SU-DHL-6 (cell line): ENCODE results near the gene KRT32.

ENCODE experiments used
- H2AFZ ChIP-seq: fragments of 200-600 bp; sonication (generic); 2 replicates; pipeline ENCODE4 v1.6.1; 2014; ENCODE audit warnings: low read depth, mild to moderate bottlenecking, moderate library complexity, mixed read lengths, antibody characterized with exemption, low read length; ENCODE audit not compliant: severe bottlenecking
- H3F3A ChIP-seq: fragments of 200-600 bp; shearing (Covaris generic); 2 replicates; pipeline ENCODE4 v1.6.0; 2016; ENCODE audit warnings: antibody characterized with exemption, mild to moderate bottlenecking; ENCODE audit not compliant: insufficient read depth
- H3K27ac ChIP-seq: fragments of 200-600 bp; sonication (generic); 2 replicates; pipeline ENCODE4 v1.5.1; 2016; ENCODE audit warnings: low read depth, mild to moderate bottlenecking, low read length, moderate library complexity, mixed read lengths
- H3K27me3 ChIP-seq: fragments of 200-600 bp; sonication (generic), shearing (Covaris generic); 2 replicates; pipeline ENCODE4 v1.6.0; 2014; ENCODE audit warnings: mild to moderate bottlenecking, low read length
- H3K36me3 ChIP-seq: fragments of 200-600 bp; sonication (generic); 2 replicates; pipeline ENCODE4 v1.6.1; 2014; ENCODE audit warnings: mild to moderate bottlenecking, low read length, mixed read lengths
- H3K4me2 ChIP-seq: fragments of 300-600, 200-600 bp; shearing (Covaris generic), sonication (generic); 2 replicates; pipeline ENCODE4 v1.6.0; 2014; ENCODE audit warnings: low read length, low read depth, mild to moderate bottlenecking; ENCODE audit not compliant: poor library complexity, severe bottlenecking
- H3K4me3 ChIP-seq: fragments of 200-600 bp; sonication (generic); 2 replicates; pipeline ENCODE4 v1.5.1; 2014; ENCODE audit warnings: antibody characterized with exemption, low read length, mild to moderate bottlenecking, mixed read lengths; ENCODE audit not compliant: insufficient read depth, poor library complexity, severe bottlenecking
- H3K79me2 ChIP-seq: fragments of 200-600 bp; sonication (generic); 2 replicates; pipeline ENCODE4 v1.6.1; 2014; ENCODE audit warnings: mild to moderate bottlenecking, low read length, moderate library complexity; ENCODE audit not compliant: insufficient read depth
- H3K9ac ChIP-seq: fragments of 200-600 bp; sonication (generic); 2 replicates; pipeline ENCODE4 v1.7.0; 2014; ENCODE audit warnings: mild to moderate bottlenecking, low read length
- H3K9me2 ChIP-seq: fragments of 200-600 bp; sonication (generic); replicated peaks from 2 replicates; pipeline ENCODE4 v1.6.1; 2014; ENCODE audit warnings: low read length; ENCODE audit not compliant: insufficient read depth
- H3K9me3 ChIP-seq: fragments of 200-600 bp; sonication (generic); 2 replicates; pipeline ENCODE4 v1.6.1; 2014; ENCODE audit warnings: low read length, mixed read lengths; ENCODE audit not compliant: insufficient read depth
- H4K20me1 ChIP-seq: fragments of 200-600 bp; sonication (generic); 2 replicates; pipeline ENCODE4 v1.6.1; 2014; ENCODE audit warnings: low read depth, mild to moderate bottlenecking, antibody characterized with exemption, low read length, moderate library complexity, mixed read lengths
- EZH2phosphoT487 ChIP-seq: fragments of 200-600 bp; sonication (generic), shearing (Covaris generic); conservative IDR thresholded peaks from 2 replicates; pipeline ENCODE4 v1.6.1; 2018; ENCODE audit warnings: mild to moderate bottlenecking, antibody characterized with exemption, low read length, moderate library complexity, mixed read lengths
- TF ChIP-seq, protein P1 (sequence below): fragments of 200-600 bp; sonication (generic); IDR thresholded peaks from one replicate; pipeline ENCODE4 v1.5.1; 2017; ENCODE audit warnings: antibody characterized with exemption, mild to moderate bottlenecking, low read length, moderate library complexity; ENCODE audit not compliant: insufficient read depth, poor library complexity, severe bottlenecking

Gene KRT32

DNA sequence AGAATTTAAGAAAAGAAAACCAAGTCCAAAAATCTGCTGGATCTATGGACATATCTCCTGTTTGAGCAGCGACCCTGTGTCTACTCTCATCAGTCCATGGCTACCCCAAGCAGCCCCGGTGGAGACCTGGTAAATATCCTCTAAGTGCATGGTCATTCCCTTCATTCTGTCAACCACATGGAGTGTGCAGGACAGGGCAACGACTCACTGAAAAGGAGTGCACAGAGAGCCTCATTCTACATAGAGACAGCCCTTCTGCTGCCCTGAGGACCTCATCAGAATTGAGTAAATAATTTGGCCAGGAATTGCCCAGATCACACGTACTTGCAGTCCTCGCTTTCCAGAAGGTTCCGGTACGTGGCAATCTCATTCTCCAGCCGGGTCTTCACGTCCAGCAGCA, 29.4 kb downstream of the KRT32 start:
- no peaks in the 10 kb centered on the region for H3K79me2 ChIP-seq
- no peaks in the 10 kb centered on the region for H3K9me3 ChIP-seq
- no peak overlapping the region for H3K4me3 ChIP-seq
- H3K4me2 ChIP-seq, result no peak overlapping the region
- no peak overlapping the region for H3K27ac ChIP-seq
- H3K9me2 ChIP-seq, result no peaks in the 10 kb centered on the region
- no peaks in the 10 kb centered on the region for H3K36me3 ChIP-seq
- H4K20me1 ChIP-seq, result no peaks in the 10 kb centered on the region
- no peaks in the 10 kb centered on the region for H3F3A ChIP-seq
- no peaks in the 10 kb centered on the region for H3K27me3 ChIP-seq
- H3K9ac ChIP-seq, result no peak overlapping the region
- TF ChIP-seq, protein P1, sequence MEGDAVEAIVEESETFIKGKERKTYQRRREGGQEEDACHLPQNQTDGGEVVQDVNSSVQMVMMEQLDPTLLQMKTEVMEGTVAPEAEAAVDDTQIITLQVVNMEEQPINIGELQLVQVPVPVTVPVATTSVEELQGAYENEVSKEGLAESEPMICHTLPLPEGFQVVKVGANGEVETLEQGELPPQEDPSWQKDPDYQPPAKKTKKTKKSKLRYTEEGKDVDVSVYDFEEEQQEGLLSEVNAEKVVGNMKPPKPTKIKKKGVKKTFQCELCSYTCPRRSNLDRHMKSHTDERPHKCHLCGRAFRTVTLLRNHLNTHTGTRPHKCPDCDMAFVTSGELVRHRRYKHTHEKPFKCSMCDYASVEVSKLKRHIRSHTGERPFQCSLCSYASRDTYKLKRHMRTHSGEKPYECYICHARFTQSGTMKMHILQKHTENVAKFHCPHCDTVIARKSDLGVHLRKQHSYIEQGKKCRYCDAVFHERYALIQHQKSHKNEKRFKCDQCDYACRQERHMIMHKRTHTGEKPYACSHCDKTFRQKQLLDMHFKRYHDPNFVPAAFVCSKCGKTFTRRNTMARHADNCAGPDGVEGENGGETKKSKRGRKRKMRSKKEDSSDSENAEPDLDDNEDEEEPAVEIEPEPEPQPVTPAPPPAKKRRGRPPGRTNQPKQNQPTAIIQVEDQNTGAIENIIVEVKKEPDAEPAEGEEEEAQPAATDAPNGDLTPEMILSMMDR, result no peak
- no peak for TF ChIP-seq EZH2phosphoT487
- no peak overlapping the region for H2AFZ ChIP-seq

DNA sequence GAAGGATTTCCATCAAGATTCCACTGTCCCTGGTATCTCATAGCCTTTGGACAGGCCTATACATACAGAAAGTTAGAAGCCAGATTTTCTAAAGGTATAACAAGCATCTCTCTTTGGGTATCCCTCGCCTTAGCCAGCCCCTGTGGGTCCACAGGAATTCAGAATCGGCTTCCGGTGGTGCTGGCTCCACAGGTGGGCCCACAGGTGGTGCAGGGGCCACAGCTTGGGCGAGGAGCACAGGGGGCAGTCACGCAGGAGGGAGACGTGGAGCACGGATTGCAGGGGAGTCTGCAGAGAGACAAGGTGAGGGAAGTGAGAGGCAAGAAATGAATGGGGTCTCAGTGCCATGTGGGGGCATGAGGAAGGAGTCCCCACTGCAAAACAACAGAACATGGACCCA, 29.9 kb downstream of the KRT32 start:
- no peak overlapping the region for H3K27ac ChIP-seq
- no peak overlapping the region for H3K4me2 ChIP-seq
- H2AFZ ChIP-seq, result no peak overlapping the region
- H3K27me3 ChIP-seq, result no peaks in the 10 kb centered on the region
- no peaks in the 10 kb centered on the region for H4K20me1 ChIP-seq
- no peak overlapping the region for H3K9ac ChIP-seq
- H3K9me2 ChIP-seq, result no peaks in the 10 kb centered on the region
- no peak overlapping the region for H3K4me3 ChIP-seq
- H3K79me2 ChIP-seq, result no peaks in the 10 kb centered on the region
- no peaks in the 10 kb centered on the region for H3K9me3 ChIP-seq
- TF ChIP-seq, protein P1, result no peak
- no peak for TF ChIP-seq EZH2phosphoT487
- H3F3A ChIP-seq, result no peaks in the 10 kb centered on the region
- H3K36me3 ChIP-seq, result no peaks in the 10 kb centered on the region

DNA sequence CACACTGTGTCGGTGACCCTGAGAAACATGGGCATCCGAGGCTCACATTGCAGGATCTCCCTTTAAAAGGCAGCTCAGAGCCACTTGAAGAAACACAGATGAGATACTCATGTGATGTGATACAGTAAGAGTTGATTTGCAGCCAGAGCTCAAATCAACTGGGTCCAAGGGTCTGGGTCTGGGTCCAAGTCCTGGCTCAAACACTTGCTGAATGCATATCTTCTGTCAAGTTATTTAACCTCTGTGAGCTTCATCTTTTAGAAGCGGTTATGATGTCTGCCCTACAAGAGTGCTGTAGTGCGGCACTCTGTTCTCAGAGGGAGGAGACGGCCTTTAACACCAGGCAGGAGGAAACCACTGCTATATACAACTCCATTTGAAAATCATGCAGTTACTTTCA, 32.8 kb downstream of the KRT32 start:
- Histone ChIP-seq H3K4me3 (no peak overlapping the region), H3K27me3 (no peaks in the 10 kb centered on the region), H3K9me3 (no peaks in the 10 kb centered on the region), H3K27ac (no peak overlapping the region), H3K79me2 (no peaks in the 10 kb centered on the region), H3K36me3 (no peaks in the 10 kb centered on the region), H3K9me2 (no peaks in the 10 kb centered on the region), H3K9ac (no peak overlapping the region), H2AFZ (no peak overlapping the region), H3F3A (no peaks in the 10 kb centered on the region), H4K20me1 (no peaks in the 10 kb centered on the region), H3K4me2 (no peak overlapping the region)
- TF ChIP-seq EZH2phosphoT487, result no peak
- TF ChIP-seq, protein P1, result no peak

DNA sequence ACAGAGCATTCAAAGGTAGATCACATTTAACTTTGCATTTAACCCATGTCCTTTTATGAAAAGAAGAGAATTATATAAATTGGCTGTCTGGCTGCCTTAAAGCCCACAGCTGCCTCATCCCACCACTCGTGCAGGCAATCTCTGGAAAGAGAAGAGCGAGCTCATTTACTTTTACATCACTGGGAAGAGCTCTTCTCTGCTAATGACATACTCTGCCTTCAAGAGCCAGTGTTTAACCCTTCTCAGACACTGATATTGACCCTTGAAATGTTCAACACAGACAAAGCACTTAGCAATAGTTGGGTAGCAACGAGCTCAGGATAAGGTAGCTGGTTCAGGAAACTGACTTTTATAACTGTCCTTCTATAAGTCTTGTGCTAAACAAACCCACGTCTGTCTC, 33.2 kb downstream of the KRT32 start:
- H3K9me3 ChIP-seq, result no peaks in the 10 kb centered on the region
- H3K36me3 ChIP-seq, result no peaks in the 10 kb centered on the region
- H3K9ac ChIP-seq, result no peak overlapping the region
- H3K79me2 ChIP-seq, result no peaks in the 10 kb centered on the region
- H2AFZ ChIP-seq, result no peak overlapping the region
- no peak overlapping the region for H3K4me3 ChIP-seq
- TF ChIP-seq, protein P1, result no peak
- no peak for TF ChIP-seq EZH2phosphoT487
- H3F3A ChIP-seq, result no peaks in the 10 kb centered on the region
- no peaks in the 10 kb centered on the region for H4K20me1 ChIP-seq
- H3K4me2 ChIP-seq, result no peak overlapping the region
- no peaks in the 10 kb centered on the region for H3K9me2 ChIP-seq
- H3K27ac ChIP-seq, result no peak overlapping the region
- H3K27me3 ChIP-seq, result no peaks in the 10 kb centered on the region
